Inferior parietal cortex (tissue), 1 donor: Measurements from ENCODE around the gene CCNI.
"Not testable (repeated sequence)": the region's sequence is repeated elsewhere in the genome, so short reads cannot be mapped to it uniquely, and the experiment has no call there.

Source experiments
- DNase-seq: peaks from one replicate; pipeline ENCODE4 v3.0.0-alpha.2; 2016; ENCODE audit errors: extremely low spot score

CCNI gene

DNA sequence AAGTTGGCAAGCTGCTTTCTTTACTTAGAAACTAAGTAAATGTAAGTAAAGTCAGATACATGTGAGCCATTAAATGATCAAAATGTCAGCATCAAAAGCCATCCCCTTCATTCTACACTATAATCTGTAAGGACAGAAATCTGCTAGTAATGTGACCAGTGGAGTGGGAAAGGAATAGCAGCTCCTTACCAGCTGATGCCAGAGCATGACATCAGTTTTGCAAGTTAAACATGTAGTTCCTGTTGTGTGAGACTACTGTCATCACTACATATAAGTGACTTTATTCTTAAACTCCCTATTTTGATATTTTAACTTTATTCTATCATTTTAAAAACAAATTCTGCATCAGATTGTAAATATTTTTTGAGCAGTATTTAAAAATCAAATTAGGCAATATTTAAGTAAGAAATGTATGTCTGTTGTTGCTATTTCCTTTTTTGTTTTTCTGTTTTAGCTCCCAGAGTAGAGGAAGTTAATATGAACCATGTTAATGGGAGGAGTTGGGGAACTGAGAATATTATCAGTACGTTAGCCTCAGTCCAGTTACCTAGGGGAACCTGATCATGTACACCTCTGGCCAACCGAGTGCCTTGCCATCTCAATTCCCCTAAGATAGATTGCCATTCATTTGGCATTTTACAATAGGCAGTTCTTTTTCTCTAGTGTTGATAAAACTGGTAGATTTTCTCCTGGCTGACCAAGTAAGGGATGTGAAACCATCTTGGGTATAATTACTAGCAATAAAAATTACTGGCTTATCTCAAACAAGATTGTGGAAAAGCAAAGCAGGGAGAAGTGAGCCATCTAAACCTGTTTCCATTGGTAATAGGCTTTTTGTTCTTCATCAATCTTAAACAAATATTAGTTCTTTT, 34.7 kb downstream of the CCNI start:
- no peak for DNase-seq

DNA sequence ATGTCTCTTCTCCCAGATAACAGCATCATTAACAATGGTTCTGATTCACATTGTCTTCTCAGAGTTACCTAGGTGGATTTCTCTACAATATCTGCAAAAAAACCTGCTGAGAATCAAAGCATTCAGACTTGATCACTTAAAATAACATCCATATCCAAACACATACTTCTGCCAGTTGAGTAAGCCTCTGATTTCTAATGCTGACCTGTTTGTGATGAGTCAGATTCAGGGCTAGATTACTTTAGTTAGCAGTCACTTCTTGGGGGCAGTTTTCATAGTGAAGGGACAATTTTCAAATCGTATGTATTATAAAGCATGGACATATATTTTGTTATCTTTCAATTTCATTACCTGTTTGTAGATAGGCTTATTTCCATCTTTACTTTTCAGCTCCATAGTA, 35.5 kb downstream of the CCNI start:
- no peak for DNase-seq

DNA sequence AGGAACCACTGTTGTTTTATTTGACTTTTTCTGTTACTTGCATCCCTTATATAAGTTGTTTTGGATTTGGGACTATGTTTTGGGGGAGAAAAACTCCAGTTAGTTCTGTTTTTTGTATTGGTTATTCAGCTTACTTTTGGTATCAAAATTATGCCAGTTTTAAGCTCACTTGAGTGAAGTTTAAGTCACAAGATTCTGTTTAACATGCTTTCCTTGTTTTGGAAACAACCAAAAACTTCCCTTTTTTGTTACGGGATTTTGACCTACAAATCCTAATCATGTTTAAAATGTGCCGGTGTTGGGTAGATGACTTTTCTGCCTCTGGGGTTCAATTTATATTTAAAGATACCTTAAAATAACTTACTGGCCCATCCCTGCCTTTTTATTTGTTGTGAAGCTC, 36.0 kb downstream of the CCNI start:
- DNase-seq = no peak

DNA sequence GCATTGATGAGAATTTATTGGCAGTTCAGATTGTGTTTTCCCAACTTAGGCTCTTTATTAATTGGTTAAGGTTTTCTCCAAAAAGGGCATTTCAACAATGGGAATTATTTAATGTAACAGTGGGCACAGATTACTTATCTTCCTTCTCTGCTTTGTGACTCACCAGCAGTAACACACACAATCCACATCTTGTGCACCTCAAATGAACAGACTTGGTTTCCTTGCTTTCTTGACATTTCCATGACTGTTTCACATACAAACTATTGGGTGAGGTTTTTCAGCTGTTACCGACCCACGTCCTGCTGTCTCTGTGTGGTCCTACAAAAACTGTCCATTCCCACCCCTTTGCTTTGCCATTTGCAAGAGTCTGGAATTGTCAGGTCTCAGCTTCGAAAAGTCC, 38.1 kb downstream of the CCNI start:
- no peak for DNase-seq

DNA sequence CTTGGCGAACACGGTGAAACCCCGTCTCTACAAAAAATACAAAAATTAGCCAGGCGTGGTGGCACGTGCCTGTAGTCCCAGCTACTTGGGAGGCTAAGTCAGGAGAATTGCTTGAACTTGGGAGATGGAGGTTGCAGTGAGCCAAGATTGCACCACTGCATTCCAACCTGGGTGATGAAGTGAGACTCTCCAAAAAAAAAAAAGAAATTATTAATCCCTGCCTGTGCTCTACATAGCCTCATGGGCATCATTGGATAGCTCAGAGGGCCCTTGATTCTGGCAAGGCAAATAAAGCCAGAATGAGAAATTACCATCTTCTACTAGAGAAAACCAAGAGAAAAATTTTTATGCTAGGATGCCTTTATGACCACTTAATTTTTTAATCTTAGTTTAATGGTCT, 38.6 kb downstream of the CCNI start:
- not testable (repeated sequence) for DNase-seq

DNA sequence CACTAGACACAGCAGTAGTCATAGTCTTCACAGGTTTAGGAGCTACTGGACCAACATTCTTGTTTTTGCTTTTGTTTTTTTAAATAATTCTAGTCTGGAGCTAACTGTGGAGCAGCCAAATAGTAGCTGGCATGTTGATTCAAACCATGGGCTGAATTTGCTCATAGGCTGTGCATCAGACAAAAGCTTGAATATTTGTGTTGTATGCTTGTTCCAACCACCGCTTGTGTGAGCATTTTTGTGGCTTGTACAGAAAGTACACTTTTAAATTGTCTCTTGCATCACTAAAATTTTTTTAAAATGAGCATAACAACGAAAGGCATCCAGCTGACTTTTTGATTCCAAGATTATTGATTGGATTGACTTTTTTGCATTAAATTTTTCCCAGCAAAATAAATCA, 39.6 kb downstream of the CCNI start:
- no peak for DNase-seq

DNA sequence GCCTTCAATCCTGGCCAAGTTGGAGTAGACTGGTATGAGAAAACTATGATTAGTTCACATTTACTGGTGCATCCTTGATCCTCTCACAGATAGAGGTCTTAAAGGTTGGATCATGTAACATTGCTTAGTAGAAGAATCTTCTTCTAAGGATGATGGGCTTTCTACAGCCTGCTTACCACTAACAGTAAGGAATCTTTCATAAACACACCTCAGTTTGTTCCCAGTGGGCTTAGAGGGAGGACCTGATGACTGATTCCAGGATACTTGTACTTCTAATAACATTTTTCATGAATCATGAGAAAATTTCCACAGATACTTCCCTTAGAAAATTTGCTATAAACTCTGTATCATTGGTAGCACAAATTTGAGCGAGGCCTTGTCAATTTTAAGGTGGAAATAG, 40.6 kb downstream of the CCNI start:
- no peak for DNase-seq

DNA sequence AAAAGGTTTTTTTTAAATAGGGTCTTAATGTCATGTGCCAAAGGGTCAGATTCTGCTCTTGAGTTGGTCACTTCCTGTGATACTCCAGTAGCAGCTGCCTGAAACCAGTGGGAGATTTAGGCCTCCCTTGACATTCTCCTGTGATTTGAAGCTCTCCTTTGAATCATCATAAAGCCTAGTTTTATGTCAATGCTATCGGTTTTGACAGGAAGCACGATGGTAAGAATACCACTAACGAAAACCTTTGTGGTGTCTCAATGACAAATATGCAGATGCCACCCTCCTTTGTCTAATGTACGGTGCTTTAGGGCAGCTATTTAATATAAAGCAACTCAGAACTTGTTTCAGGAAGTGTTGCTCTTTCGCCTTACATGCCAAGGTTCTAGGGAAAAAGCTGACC, 44.2 kb downstream of the CCNI start:
- DNase-seq = no peak

DNA sequence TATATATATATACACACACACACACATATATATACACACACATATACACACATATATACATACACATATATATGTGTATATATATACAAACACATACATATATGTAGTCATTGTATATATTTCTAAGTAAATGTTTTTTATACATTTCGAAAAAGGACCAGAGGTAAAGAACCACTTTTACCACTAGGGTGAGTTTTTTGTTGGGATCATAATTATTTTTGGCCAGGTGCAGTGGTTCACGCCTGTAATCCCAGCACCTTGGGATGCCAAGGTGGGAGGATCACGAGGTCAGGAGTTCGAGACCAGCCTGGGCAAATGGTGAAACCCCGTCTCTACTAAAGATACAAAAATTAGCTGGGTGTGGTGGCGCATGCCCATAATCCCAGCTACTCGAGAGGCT, 46.0 kb downstream of the CCNI start:
- DNase-seq = not testable (repeated sequence)

DNA sequence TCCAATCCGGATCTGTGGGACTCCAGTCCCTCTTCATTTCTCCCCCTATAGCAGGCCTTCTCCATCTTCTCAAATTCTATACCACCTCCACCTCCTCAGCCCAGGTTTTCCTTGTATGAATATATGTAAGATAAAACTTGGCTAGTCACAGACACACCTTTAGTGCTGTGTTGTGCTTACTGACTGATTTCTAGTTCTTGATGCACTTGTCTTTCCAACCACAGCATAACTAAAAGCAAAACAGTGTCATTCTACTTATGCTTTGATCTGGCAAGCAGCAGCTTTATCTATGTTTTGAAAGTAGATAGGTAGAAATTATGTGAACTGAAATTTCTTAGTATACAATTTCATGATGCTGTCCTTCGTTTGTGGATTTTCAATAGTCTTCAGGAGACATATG, 47.5 kb downstream of the CCNI start:
- no peak for DNase-seq

DNA sequence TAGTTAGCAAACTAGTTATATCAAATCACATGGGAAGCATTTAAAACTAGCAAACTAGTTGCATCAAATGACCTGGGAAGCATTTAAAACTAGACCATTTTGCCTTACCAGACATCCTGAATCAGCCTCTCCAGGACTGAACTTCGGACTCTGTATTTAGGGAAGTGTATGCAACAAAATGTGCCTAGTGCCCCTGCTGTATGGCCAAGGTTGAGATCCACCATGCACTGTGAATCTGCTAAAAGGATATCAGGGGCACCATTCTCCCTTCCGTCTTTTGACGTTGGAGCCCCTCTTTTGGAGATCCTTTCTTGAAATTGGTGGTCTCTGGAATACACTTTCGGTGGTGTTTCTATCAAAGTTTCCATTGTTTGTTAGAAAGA, 49.5 kb downstream of the CCNI start:
- no peak for DNase-seq

DNA sequence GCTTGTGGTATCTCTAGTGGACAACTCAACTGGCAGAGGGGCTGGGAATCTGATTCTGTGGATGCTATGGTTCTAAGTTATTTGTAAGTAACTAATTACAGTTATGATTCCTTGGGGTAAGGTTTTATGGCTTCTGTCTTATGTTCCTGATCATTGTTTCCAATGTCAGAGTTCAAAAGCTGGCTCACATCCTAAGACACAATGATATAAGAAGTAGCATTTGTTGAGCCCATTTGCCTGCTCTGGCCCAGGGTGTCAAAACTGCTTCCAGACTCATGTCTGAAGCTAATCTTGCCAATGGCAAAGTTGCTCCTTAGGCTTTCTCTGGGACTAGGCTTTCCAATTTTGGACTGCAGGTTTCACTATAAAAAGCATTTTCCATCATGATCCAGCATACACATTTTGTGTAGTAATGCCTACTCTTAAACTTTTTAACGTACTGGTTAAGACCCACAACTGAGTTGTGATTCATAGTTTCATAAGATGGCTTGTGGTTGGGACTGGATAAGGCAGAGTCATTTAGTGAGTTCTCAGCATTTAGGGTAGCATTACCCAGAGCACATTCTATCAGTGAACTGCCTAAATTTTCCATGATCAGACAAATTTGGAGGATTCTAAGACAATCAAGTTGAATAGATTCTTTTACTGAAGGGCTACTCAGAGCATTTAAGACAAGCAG, 50.0 kb downstream of the CCNI start:
- DNase-seq = no peak

DNA sequence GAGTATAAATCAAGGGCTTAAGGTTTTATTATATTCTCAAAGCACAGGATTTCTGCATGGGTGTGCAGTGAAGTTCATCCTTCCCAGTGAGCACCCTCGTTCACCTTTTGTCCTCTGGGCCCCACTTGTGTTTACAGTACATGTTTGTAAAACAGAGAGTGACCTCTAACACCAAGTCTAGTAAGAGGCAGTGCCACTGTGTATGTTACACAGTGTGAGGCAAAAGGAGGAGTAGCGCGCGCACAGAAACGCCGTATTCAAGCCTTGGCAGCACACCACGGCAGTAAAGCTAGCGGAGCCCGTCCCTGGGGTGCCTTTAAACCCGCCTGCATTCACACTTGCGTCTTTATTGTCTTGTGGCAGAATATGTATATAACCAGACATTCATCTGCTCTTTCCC, 51.9 kb downstream of the CCNI start:
- DNase-seq = no peak

DNA sequence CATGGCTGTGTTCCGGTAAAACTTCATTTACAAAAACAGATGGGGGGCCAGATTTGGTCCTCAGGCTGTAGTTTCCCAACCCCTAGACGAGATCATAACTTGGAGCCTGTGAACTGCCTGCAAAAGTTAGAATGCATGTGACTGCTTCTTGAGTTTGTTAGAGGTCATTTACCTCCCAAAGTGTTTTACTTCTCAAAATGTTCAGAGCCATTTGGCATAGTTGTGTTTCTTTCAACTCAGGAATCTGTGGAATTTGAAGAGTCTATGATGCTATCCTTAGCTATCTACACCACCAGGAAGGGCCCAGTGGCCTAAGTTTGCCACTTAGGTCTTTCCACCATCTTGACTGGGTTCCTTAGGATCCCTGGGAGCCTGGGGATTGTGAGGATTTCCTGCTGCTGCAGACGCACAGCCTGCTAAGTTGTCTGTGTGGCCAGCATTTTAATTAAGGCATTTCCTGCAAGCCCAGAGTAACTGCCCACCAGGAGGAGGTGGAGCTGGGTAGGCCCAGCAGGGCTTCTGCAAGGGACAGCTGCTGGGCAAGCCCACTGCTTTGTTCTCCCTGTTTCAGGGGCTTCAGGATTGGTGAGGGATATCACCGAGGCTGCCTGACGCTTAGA, 53.1 kb downstream of the CCNI start:
- no peak for DNase-seq

DNA sequence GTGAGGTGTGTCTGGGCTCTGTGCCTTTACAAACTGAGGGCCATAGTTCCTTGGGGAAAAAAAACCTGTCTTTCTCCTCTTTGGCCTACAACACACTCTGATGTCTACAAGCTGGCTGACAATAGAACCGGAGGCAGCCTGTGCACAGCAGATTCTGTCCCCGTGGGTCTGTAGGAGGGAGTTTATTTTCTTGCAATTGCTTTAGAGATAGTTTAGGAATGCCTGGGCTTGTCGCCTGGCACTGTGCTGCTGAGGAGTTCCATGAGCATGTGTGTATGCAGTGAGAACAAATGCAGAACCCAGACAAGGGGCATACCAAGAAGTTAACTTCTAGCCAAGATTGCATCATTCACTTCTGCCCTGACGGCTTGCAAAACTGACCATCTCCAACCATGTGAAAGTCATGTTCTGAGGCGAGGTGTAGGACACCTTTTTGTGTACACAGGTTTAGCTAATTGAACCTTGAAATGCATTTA, 54.1 kb downstream of the CCNI start:
- no peak for DNase-seq

DNA sequence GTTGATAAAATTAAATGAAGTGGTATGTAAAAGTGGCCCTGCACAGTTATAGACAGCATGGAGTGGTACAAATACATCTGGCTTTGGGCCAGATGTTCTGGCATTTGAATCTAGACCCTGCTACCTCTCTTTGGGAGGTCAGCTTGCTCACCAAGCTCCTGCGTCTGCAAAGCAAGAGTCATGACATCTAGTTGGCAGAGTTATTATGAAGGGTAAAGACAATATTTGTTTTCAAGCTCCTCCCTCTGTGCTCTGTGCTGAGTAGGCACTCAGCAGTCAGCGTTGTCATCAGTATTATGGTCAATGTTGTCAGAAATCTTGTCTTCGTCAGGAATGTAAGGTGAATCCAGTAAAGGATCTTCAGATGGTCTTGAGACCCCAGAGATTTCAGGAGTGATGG, 55.8 kb downstream of the CCNI start:
- no peak for DNase-seq

DNA sequence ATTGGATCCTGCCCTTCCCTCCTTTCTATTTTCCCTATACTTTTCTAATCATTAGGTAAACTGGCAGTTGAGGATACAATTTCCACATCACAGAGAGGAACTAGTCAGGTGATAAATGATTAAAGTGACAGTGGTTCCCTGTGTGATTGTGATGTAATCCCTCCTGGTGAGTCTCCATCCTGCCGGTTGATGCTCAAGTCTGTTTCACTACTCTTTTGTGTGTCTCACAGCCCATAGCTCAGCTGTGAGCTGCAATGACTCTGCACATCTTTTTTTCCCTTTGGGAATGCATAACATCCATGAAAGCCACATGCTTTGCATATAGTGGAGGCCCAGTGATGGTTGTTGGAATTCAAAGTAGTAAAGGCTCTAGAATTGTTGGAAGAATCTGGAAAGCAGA, 60.4 kb downstream of the CCNI start:
- no peak for DNase-seq

DNA sequence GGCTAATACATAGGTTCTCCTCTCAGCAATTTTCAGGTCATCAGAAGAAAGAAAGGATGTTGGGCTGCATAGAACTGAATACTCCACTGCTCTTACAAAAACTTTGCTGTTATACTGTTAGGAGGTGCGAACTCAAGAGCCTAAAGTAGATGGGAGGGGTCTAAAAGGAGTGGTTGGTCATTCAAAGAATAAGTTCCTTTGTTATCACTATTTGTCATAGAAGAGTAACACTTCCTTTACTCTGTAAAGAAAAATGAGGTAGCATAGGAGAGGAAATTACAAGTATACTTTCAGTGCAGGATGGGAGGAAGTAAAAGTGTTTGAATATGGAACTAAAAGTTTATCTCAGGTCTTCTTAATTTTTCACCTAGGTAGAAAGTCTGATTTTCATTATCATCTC, 61.5 kb downstream of the CCNI start:
- DNase-seq = no peak

DNA sequence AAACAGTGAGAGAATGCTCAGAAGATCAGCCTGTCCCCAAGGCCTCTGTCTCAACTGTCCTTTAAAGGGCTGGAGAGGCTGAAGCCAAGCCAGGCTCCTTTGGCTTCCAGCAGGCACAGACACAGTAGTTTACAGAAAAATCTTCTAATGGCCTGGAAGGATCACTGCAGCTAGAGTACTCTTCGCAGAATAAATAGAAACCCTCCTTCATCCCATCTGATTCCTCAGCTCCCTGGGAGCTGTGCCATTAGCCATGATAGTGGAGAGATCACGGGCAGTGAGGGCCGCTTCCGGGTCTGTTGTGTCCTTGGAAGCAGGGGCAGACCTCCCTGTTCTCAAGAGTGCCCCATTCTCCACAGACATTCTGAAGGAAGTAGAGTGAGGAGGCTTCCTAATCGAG, 63.1 kb downstream of the CCNI start:
- DNase-seq = no peak

DNA sequence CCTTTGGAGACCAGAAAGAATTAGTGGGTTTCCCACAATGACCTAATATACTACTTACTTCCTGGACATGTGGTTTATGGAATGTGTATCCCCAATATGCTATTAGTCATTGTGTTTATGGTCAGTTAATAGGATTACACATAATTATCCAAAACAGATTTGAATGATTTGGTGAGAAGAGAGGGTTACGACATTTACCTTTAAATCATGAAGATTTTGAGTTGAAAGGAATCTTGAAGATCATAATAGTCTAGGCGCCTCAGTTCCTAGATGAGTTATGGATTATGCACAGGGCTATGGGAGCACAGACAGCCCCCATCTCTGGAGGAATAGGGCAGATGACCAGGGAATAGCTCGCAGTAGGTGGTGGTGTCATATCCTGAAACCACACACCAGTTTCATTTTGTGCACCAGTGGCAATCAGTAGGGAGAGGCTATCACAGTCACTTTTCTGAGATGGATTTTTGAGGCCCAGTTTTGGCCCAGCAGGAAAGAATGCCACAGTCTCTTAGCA, 64.9 kb downstream of the CCNI start:
- DNase-seq = no peak

DNA sequence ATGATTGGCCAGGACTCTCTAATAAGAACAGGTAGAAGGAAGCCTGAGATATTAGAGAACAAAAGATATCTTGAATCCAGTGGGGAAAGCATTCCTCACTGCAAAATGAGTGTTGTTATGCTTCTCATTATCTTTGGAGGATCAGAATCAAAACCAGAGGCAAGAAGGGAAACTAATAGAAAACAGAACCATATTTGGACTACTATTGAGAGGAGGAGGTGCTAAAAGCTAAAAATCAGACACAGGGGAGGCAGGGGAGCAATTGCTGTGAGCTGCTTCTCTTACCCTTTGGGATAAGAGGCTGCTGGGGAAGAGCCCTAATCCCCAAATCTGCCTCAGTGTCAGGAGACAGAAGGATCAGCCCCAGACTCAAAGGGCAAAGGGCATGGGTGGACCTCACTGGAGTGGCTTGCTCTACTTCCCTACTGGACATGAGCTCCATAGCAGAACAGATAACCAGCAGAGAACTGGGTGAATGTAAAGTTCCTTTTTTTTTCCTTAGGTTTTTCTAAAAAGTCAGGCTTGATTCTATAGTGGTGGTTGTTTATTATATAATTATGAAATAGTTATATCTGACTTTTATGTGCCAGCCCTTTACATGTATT, 66.2 kb downstream of the CCNI start:
- DNase-seq = no peak
